ENCODE measurements around the gene ZNF185.

The ZNF185 gene

DNA sequence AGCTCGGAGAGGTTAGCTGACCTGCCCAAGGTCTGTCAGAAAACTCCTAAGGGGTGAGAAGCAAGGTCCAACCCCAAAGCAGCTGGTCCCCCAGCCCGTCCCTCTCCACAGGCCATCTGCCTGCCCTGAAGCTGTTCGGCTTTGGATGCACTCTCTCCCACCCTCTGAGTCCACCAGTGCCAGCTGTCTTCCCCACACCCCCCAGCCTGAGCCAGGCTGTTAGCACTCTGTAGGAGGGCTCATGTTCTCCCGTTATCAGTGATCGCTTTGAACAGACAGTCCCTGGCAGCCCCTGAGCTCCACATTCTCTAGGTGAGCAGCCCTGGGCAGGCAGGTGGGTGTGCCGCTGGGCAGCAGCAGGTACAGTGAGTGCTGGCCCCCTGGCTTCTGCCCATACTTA is 16.0 kb downstream of the ZNF185 start:
- H3K4me3 ChIP-seq, result no peak overlapping the region
- DNase-seq (ENCODE audit: low spot score), result no peak
- TF ChIP-seq, protein P1, sequence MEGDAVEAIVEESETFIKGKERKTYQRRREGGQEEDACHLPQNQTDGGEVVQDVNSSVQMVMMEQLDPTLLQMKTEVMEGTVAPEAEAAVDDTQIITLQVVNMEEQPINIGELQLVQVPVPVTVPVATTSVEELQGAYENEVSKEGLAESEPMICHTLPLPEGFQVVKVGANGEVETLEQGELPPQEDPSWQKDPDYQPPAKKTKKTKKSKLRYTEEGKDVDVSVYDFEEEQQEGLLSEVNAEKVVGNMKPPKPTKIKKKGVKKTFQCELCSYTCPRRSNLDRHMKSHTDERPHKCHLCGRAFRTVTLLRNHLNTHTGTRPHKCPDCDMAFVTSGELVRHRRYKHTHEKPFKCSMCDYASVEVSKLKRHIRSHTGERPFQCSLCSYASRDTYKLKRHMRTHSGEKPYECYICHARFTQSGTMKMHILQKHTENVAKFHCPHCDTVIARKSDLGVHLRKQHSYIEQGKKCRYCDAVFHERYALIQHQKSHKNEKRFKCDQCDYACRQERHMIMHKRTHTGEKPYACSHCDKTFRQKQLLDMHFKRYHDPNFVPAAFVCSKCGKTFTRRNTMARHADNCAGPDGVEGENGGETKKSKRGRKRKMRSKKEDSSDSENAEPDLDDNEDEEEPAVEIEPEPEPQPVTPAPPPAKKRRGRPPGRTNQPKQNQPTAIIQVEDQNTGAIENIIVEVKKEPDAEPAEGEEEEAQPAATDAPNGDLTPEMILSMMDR (IDR thresholded peaks at IDR 0.05), result no peak
- H3K27ac ChIP-seq, result no peak overlapping the region

- TF ChIP-seq, protein P1 (IDR thresholded peaks at IDR 0.05), result peak; percentile 31
- no peak overlapping the region for H3K27ac ChIP-seq
- DNase-seq (ENCODE audit: low spot score), result no peak
- no peak overlapping the region for H3K4me3 ChIP-seq
Measured at GRCh38 chrX:152915541-152916241, 17.8 kb downstream of the ZNF185 start.

DNA sequence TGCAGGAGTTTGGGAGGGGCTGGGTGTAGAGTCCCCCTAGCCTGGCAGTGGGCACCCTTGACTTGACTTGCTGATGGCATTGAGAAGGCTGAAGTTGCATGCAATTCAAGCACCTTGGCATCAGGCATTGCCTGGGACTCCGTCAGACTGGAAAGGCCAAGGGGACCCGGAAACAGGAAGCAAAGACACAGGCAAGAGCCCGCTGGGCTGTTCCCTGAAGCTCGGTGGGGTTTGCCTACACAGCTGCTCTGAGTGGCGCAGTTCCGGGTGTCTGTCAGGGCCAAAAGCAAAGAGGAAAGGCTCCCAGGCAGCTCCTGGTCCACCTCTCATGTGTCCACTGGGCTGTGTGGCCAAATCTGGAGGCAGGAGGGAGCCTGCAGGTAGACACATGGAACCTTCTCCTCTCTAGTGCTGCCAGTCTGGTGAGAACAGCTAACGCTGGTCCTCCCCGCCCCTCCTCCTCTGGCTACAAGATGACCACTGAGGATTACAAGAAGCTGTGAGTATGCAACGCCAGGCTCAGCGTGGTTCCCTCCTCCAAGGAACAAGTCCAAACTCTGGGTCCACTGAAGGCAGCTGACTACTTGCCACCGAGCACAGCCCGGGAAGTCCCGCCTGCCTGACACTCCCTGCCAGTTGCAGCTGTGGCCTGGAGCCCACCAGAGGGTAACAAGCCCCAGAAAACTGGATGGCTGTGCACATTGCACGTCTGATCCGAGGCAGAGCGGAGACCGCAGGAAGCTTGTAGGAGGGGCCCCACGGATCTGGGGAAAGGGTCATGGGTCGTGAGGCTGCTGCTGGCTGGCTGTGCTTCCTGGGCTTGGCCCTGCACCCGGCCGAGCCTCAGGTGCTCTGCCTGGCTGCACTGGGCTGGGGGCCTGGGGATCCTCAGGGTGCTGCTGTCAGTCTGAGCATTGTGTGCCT is 20.1 kb downstream of the ZNF185 start:
- Histone ChIP-seq H3K27ac (no peak overlapping the region), H3K4me3 (peak overlapping the region; percentile 17)
- TF ChIP-seq, protein P1 (IDR thresholded peaks at IDR 0.05), result no peak
- DNase-seq (ENCODE audit: low spot score), result no peak

- Histone ChIP-seq H3K4me3 (no peak overlapping the region), H3K27ac (no peak overlapping the region)
- TF ChIP-seq, protein P1 (IDR thresholded peaks at IDR 0.05), result no peak
- no peak for DNase-seq (ENCODE audit: low spot score)
Measured at GRCh38 chrX:152918707-152919106, 20.8 kb downstream of the ZNF185 start.

GRCh38 chrX:152923599-152923998 is 25.7 kb downstream of the ZNF185 start:
- Histone ChIP-seq H3K27ac (no peak overlapping the region), H3K4me3 (no peak overlapping the region)
- TF ChIP-seq, protein P1 (IDR thresholded peaks at IDR 0.05), result no peak
- DNase-seq (ENCODE audit: low spot score), result no peak

- H3K27ac ChIP-seq, result no peak overlapping the region
- TF ChIP-seq, protein P1 (IDR thresholded peaks at IDR 0.05), result no peak
- no peak for DNase-seq (ENCODE audit: low spot score)
- H3K4me3 ChIP-seq, result no peak overlapping the region
Measured at GRCh38 chrX:152925835-152926234, 28.0 kb downstream of the ZNF185 start.
